Urinary bladder (tissue), 4 donors: ENCODE measurements around the gene SNIP1. TPM values are rescaled to one million over a fixed set of nuclear protein-coding genes. Genes with fewer than 3 reads are reported as not detected.

Experiments
- DNase-seq: peaks from one replicate; pipeline ENCODE4 v3.0.0-alpha.2; 2015; ENCODE audit errors: extremely low spot score
- H3K27ac ChIP-seq: one replicate; pipeline ENCODE4 v1.5.1; 2013; ENCODE audit warnings: low read depth, mild to moderate bottlenecking, moderate library complexity
- H3K36me3 ChIP-seq: one replicate; pipeline ENCODE4 v1.6.1; 2013; ENCODE audit warnings: mild to moderate bottlenecking, moderate library complexity; ENCODE audit not compliant: insufficient read depth
- H3K4me1 ChIP-seq: one replicate; pipeline ENCODE4 v1.6.1; 2013; ENCODE audit warnings: mild to moderate bottlenecking, moderate library complexity; ENCODE audit not compliant: insufficient read depth
- H3K4me3 ChIP-seq: one replicate; pipeline ENCODE4 v1.5.1; 2013; ENCODE audit warnings: low read depth, low read length
- WGBS: extraction: QIAGEN DNeasy Blood & Tissue Kit; methylation state at CpG from one replicate; pipeline ENCODE4 v1.1.7; 2013; 5-methylcytosine and 5-hydroxymethylcytosine counted together
- polyA plus RNA-seq: library from polyadenylated mRNA; stranded (reverse); fragments of 200-250 nt; gene quantifications from one replicate; pipeline ENCODE4 v1.2.3, GENCODE V29; 2013
- small RNA-seq: library from RNA; depleted of rRNA; stranded (forward); fragments of <200 nt; gene quantifications from one replicate; pipeline ENCODE3, GENCODE V24; 2014
- total RNA-seq: library from RNA; depleted of rRNA; stranded (reverse); fragments of >200 nt; gene quantifications from one replicate; pipeline ENCODE4 v1.2.3, GENCODE V29; 2014
- donor health status: healthy with polysubstance abuse.
- donor health status: healthy.

Gene SNIP1
- total and polyA plus RNA-seq, 2 donors = 7.8 to 11.6 TPM

GRCh38 chr1:37486680-37487618, 67.1 kb downstream of the SNIP1 start:
- WGBS = 20% methylated on average over 10 of the region's 10 CpGs
- no peak for DNase-seq
- no peak overlapping the region for H3K4me3 ChIP-seq

GRCh38 chr1:37485902-37486679, 68.0 kb downstream of the SNIP1 start:
- no peak for DNase-seq
- H3K36me3 ChIP-seq = peaks cover 3% of the 10 kb centered on the region

More at GRCh38 chr1:37486680-37487618, 67.1 kb downstream of the SNIP1 start:
- Histone ChIP-seq H3K4me1 (no peaks in the 10 kb centered on the region), H3K27ac (no peak overlapping the region), H3K36me3 (peaks cover 4% of the 10 kb centered on the region)

More at GRCh38 chr1:37485902-37486679, 68.0 kb downstream of the SNIP1 start:
- Histone ChIP-seq H3K27ac (no peak overlapping the region), H3K4me1 (no peaks in the 10 kb centered on the region), H3K4me3 (no peak overlapping the region)
- 34% methylated on average over 6 of the region's 6 CpGs for WGBS

Small RNAs within 50 kb of the gene (small RNA-seq; reads per million reads assigned to genes)
- gene AL034379.1 (not detected), gene MIR5581 (0.12 reads per million)

Other genes with a start within 250 kb of the SNIP1 start
- 4.2 TPM for gene ZC3H12A, start 79.7 kb downstream of the SNIP1 start, total RNA-seq
- 10.9 TPM for gene ZC3H12A, start 79.7 kb downstream of the SNIP1 start, polyA plus RNA-seq
- gene MEAF6, start 39.5 kb downstream of the SNIP1 start, total RNA-seq = 62.5 TPM
- gene MEAF6, start 39.5 kb downstream of the SNIP1 start, polyA plus RNA-seq = 65.5 TPM
- 2.0 TPM for gene DNALI1, start 2.6 kb upstream of the SNIP1 start, total RNA-seq
- gene DNALI1, start 2.6 kb upstream of the SNIP1 start, polyA plus RNA-seq = 8.8 TPM
- gene GNL2, start 41.6 kb upstream of the SNIP1 start, total RNA-seq = 68.2 TPM
- 27.1 TPM for gene GNL2, start 41.6 kb upstream of the SNIP1 start, polyA plus RNA-seq
- 0.21 TPM for gene RSPO1, start 80.6 kb upstream of the SNIP1 start, total RNA-seq
- 2.2 TPM for gene RSPO1, start 80.6 kb upstream of the SNIP1 start, polyA plus RNA-seq
- 3.1 TPM for gene CDCA8, start 138.2 kb upstream of the SNIP1 start, total RNA-seq
- 1.3 TPM for gene CDCA8, start 138.2 kb upstream of the SNIP1 start, polyA plus RNA-seq
- gene EPHA10, start 210.8 kb upstream of the SNIP1 start, total RNA-seq = 0.05 TPM
- 0.15 TPM for gene EPHA10, start 210.8 kb upstream of the SNIP1 start, polyA plus RNA-seq
- 3.3 TPM for gene MANEAL, start 239.6 kb upstream of the SNIP1 start, total RNA-seq
- 3.1 TPM for gene MANEAL, start 239.6 kb upstream of the SNIP1 start, polyA plus RNA-seq